ENCODE results near the gene BST1.

DNA sequence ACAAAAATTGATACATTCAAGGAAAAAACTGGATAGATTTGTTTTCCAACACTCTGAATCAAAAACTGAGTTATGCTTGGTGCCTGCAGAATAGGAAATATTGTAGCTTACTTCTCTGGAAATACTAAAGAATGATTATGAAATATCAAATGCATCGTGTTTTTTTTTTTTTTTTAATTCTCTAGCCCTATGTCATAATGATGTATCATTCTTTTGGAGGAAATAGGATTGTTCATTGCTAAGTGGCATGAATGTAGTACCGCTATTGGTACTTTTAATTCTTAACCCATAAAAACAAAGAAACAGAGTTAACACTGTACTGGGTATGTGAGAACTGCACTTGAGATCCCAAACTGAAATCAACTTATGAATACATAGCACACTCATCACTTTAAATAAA lies 28.8 kb upstream of the BST1 start:
- TF ChIP-seq, protein P1, sequence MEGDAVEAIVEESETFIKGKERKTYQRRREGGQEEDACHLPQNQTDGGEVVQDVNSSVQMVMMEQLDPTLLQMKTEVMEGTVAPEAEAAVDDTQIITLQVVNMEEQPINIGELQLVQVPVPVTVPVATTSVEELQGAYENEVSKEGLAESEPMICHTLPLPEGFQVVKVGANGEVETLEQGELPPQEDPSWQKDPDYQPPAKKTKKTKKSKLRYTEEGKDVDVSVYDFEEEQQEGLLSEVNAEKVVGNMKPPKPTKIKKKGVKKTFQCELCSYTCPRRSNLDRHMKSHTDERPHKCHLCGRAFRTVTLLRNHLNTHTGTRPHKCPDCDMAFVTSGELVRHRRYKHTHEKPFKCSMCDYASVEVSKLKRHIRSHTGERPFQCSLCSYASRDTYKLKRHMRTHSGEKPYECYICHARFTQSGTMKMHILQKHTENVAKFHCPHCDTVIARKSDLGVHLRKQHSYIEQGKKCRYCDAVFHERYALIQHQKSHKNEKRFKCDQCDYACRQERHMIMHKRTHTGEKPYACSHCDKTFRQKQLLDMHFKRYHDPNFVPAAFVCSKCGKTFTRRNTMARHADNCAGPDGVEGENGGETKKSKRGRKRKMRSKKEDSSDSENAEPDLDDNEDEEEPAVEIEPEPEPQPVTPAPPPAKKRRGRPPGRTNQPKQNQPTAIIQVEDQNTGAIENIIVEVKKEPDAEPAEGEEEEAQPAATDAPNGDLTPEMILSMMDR (IDR thresholded peaks at IDR 0.05; ENCODE audit: extremely low read depth in 1 of 2, insufficient read depth in 1 of 2, low read depth in 1 of 2, low read length in 2 of 2): no peak
- no peak for TF ChIP-seq POLR2AphosphoS5 (IDR thresholded peaks at IDR 0.05; ENCODE audit: insufficient read depth, low read depth, low read length)
